ENCODE results near the gene CA11.
A peak's percentile ranks its signal among the peaks of the same experiment; 100 is the strongest.

Gene CA11

DNA sequence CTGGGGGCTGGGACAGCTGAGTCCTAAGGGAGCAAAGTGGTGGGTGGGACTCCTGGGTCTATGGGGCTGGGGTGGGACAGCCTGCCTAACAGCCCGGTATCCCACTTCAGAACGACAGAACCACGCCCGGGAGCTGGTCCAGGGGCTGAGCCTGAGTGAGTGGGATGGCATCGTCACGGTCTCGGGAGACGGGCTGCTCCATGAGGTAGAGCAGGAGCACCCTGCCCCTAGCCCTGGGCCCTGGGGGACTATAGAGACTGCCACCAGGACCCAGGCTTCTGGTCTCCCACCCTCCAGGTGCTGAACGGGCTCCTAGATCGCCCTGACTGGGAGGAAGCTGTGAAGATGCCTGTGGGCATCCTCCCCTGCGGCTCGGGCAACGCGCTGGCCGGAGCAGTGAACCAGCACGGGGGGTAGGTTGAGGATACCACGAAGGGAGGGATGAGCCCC, 18.1 kb downstream of the CA11 start:
- DNase-seq = no peak

- DNase-seq = no peak
These were observed 18.7 kb downstream of the CA11 start for GRCh38 chr19:48627201-48627864.

DNA sequence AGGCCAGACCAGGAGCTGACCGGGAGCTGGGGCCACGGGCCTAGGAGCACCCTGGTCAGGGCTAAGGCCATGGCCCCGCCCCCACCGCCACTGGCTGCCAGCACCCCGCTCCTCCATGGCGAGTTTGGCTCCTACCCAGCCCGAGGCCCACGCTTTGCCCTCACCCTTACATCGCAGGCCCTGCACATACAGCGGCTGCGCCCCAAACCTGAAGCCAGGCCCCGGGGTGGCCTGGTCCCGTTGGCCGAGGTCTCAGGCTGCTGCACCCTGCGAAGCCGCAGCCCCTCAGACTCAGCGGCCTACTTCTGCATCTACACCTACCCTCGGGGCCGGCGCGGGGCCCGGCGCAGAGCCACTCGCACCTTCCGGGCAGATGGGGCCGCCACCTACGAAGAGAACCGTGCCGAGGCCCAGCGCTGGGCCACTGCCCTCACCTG, 20.1 kb downstream of the CA11 start:
- no peak for DNase-seq

DNA sequence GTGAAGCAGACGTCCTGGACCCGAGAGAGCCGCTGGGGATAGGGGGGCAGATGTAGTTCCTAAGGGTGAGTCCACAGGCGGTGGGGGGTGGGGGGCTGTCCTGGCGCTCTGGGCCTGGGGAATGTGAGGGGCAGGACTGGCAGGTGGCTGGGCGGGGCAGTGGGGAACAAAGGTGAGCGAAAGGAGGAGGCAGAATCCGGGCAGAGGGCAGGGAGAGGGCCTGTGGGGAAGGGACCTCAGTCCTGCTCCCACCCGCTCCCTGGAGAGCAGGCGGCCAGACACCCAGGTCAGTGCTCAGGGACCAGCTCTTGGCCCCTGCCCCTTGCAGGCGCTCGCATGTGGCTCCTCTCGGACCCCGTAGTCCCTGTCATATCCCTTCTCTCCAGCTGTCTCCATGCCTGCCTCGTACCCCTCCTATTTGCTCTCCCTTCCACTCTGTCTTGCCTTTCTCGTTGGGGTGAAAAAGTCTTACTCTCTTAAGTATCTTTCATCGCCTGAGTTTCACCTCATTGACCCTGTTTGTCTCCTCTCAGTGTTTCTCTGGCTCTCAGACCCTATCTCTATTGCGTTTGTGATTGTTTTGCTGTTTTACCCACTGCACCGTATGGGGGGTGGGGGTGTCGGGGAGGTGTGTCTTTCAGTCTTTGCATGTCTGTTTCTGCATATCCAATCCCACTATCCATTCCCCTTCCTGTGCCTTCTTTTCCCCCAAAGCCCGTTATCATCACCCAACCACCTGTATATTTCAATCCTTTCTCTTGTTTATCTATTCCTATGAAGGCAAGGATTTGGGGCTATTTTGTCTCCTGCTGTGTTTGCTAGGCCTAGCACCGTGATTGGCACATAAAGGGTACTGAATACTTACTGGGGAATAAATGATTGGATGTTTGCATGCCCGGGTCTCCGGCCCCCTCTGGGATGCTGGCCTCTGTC, 20.9 kb downstream of the CA11 start:
- DNase-seq = no peak

- DNase-seq = peak; percentile 94
These were observed 21.9 kb downstream of the CA11 start for GRCh38 chr19:48624067-48624594.

GRCh38 chr19:48623556-48624066, 22.4 kb downstream of the CA11 start:
- DNase-seq = no peak

GRCh38 chr19:48619692-48620585, 26.0 kb downstream of the CA11 start:
- DNase-seq = no peak

DNA sequence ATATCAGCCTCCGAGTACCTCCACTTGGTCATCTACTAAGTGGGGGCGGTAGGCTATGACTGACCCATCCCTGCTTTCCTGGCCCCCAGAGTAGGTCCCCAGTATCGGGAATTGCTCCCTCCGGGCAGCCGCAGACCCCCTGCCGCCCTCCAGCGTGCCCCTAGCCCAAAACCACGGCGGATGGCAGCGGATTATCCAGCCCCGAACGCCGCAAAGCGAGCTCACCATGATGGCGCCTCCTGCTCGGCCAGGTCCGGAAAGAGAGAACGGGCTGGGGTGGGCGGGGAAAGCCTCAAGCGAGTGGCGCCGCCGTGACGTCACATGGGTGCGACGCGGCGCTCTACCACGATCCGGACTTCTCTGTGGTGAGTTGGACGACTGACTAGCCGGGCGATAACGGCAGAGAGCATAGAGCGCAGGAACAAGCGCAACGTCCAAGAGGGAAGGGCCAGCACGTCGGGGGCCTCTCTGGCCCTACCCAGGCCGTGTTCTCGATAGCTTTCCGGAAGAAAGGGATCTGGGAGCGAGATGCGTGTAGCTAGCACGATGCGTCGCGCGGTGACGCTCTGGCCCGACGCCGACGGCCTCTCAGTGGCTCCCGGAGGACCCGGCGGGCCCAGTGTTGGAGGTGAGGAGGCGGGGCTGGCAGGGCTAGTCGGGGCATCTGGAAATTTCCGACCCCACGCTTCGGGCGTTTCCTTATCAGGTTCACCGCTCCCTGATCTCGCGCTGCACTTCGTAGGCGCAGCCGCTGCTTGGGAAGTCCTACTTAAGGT, 26.9 kb downstream of the CA11 start, which contains the start of the genes RPL18 and SPHK2:
Gene RPL18 (minus strand): TSS at position 263 of the 776 bp plus-strand sequence. CDS start 35 bp downstream, at position 228.
Gene SPHK2 (plus strand): TSS at position 591 of the 776 bp plus-strand sequence. CDS start 1,009 bp downstream, outside the sequence.
- peak; percentile 96 for DNase-seq

DNA sequence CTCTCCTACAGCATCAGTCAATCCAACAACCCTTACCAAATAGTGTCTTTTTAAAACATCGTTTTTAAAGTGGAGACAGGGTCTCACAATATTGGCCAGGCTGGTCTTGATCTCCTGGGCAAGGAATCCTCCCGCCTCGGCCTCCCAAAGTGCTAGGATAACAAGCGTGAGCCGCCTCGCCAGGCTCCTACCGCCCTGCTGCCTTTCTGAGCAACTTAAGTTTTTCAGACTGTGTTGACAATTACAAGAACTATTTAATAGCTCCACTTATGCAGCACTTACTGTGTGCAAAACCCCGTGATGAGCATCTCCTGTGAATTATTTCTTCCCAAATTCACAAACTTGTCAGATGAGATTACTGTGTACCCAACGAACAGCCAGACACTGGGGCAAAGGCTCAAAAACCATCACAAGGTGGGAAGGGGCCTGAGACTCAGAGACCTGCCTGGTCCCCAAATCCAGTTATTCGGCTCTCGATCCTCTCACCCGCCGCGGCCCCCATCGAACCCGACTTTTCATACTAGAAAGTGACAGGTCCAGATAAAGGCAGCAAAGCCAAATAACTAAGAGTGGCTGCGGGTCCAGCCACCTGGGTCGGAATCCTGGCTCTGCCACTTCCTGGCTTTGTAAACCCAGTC, 27.6 kb downstream of the CA11 start:
- DNase-seq = no peak

DNA sequence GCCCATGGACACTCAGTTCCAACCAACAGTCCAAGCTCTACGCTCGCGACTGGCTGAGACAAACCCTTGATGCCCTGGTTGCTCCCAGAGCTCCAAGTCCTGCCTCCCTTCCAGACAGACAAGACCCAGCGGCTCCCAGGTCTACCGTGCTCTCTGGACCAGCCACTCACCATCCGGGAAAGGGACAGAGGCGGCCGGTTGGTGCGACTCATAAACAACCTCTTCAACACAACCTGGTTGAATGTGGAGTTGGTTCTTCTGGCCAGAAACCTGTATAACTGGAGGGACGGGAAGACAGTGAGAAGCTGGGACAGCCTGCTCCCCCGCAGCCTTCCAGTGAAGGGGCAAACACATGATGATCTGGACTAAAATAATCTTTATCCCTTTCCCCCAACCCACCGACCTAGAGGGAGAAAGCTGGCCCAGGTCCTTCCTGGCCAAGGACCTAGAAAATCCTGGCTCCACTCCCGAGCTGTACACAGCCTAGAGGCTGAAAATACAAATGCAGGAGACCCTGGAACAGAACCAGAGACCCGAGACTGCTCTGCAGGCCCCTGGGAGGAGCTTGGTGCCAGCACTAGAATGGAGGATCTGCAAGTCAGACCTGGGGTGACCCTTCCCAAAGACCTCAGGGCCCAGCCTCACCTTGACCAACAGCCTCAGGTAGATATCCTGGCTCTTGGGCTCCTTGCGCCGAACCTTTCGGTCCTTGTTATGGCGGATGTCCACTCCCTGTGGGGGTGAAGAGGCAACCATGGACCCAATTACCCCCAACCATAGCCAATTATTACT, 28.6 kb downstream of the CA11 start:
- DNase-seq = no peak

GRCh38 chr19:48616491-48617056, 29.4 kb downstream of the CA11 start:
- no peak for DNase-seq

DNA sequence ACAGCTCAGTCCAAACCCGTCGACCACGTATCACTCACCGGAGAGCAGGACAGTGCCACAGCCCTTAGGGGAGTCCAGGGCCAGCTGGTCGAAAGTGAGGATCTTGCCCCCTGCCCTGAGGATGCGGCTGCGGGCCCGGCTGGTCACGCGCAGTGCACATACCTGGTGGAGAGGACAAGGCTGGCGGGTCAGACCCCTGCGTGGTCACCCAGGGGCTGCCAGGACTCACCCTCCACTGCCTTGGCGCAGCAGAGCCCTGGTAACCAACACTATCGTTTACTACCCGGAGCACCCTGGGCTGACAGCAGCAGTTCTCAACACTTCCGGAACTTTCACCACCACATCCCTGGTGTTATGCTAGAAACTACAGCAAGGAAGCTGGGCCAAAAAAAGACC, 29.9 kb downstream of the CA11 start:
- no peak for DNase-seq

DNA sequence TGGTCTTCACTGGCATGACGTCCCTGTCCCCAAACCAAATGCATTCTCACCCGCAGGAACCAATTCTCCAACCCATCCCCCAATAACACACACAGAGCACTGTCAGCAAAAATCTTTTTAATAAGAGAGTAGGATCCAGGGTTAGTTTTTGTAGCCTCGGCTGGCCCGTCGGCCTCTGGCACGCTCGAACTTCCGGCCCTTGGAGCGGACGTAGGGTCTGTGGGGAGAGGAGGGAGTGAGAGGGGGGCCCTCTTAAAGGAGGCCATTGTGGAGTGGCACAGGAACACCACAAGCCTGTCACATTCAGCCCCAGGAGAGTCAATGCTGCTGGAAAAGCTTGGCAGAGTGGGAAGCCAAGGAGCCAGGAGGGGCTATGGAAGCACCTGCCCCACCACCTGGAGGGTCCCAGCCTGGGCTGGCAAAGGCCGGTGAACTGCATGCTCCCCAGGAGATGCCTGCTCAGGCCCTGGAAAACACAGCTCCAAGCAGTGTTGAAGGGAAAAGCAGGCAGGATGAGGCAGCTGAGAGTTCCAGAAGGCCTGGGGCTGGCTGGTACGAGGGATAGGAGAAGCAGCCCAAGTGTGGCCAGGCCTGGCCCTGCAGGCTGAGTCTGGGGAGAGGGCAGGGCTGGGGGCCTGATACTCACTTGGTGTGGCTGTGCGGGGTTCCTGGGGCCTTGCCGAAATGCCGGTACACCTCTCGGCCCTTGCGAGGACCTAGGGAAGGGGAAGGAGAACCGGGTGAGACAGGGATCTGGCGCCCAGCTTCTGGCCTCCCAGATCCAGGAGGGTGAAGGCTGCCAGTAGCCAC, 30.6 kb downstream of the CA11 start:
- no peak for DNase-seq

DNA sequence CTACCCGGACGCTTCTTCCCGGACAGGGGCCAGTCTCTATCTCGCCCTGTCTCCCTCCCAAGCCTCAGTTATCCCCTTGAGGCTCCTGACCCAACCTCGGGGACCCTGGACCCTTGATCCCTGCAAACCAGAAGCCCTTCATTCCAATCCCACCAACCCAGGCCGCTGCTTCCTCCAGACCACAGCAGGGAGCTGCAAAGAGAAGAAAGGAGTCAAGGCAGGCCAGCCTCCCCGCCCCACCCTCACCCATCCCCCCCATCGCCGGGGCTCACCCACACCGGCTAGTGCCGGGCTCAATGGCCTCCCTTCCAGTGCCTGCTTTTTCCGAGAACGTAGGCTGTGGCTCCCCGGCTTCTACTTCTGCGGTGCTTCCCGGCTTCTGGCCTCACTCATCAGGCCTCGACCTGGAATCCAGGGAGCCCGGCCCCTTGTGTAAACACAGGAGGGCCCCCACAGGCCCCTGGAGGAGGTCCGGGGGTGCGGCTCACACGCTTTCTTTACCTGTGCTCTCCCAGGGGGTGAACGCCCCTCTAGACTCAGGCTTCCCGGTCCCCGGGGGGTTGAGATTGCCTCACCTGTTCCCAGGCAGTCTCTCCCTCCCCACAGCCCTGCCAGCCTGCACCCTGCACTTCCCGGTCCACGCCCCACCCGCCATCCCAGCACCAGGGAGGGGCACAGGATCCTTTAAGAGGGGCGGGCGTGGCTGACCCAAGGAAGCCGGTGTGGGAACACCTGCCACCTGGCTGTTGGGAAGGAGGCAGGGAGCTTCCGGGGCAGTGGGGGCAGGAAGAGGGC, 31.4 kb downstream of the CA11 start, which contains the start of gene FAM83E:
Gene FAM83E (minus strand): TSS at position 641 of the 795 bp plus-strand sequence. CDS start 1,704 bp downstream, outside the sequence.
- no peak for DNase-seq

DNA sequence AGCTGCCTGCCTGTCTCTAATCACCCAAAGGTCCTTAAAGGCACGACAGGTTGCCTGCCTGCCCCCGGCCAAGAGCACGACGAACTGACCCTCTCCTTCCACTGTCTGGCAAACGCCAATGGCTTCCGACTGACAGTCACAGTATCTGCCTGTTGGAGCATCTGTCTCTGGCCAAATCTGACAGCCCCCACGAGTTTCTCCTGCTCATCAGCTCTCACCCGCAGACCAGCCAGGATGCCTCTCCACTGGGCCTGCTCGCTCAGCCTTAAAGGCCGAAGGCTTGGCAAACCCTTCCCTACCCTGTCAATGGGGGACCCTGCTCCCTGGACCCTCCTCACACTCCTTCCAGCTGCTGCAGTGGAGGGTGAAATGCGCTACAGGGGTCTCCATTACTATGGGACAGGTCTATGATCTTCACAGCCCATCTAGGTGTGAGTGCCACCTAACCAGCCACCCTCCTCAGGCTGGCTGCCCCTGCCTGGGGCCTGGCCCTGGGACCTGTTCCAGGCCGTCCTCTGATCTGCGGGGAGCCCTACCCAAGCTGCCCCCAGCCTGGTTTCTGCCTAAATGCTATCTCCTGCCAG, 32.0 kb downstream of the CA11 start:
- no peak for DNase-seq

GRCh38 chr19:48613024-48613851, 32.7 kb downstream of the CA11 start:
- DNase-seq = no peak

All from NCI-H1092 (cell line).